ENCODE measurements around the gene CCDC82.

CCDC82 gene

DNA sequence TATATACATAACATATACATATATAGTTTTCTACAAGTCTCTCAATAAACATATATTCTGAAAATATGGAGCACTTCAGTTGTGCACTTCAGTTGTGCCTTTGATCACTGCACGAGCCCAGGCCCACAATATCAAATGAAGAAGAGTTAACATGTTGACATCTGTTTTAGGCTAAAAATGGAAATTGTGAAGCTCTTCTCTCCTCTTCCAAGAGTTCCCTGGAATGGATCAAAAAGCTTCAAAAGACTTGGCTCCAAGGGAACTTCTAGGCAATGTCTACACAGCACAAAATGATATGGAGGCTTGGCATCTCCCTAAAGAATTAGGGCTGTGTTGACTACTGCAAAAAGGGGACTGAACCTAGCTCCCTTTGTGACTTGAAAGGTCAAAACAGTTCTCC lies 83.6 kb downstream of the CCDC82 start:
- DNase-seq = no peak

DNA sequence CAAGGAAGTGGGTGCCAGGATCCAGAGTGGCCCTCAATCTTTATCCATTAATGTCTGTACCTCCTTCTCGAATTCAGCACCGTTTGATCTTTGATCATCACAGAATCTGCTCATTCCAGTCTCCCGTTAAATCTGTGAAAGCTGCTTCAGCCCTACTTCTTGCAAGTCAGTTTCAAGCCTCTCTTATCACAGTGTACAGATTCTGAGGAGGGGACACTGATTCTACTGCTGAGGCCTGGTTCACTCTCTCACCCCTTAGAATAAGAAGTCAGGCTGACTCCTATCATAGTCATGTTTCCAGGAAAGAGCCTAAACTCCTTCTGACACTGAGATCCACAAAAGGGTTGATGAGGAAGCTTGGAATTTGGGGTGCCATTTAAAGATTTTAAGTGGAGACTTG lies 85.7 kb downstream of the CCDC82 start:
- no peak for DNase-seq

DNA sequence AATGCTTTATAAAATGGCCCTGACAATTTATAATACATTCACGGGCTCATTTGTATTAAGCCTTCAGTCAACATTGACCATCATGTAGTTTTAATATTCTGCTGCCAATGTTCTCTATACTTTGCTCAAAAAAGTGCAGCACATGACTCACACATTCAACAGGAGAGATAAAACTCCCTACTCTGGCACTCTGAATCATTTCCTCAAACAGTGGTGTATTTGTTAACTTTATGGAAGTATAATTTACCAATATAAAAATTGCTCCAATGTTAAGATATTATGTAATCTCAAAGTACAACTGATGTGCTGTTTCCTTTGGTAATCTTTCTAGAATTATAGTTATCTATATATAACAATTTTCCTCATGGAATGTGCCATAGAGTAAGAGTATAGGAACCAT lies 86.6 kb downstream of the CCDC82 start:
- DNase-seq = peak; percentile 78 to 85
